IPS-18c (cell line): ENCODE data around the gene TP53I13.
A peak's percentile ranks its signal among the peaks of the same experiment; 100 is the strongest.
"Not testable (repeated sequence)": the region's sequence is repeated elsewhere in the genome, so short reads cannot be mapped to it uniquely, and the experiment has no call there.

Experiments used
- H3K4me3 ChIP-seq: 2 replicates; pipeline ENCODE4 v1.7.0; 2013; ENCODE audit warnings: low read depth, mild to moderate bottlenecking, low read length, moderate library complexity; ENCODE audit not compliant: insufficient read depth
- H3K9me3 ChIP-seq: one replicate; pipeline ENCODE4 v1.6.1; 2013; ENCODE audit warnings: mild to moderate bottlenecking, low read length, moderate library complexity; ENCODE audit not compliant: control insufficient read depth, insufficient read depth

Gene TP53I13

GRCh38 chr17:29568331-29569244 is at the start of gene TP53I13:
TP53I13 (plus strand) TSS chr17:29568701; CDS start chr17:29568759, 58 bp downstream.
- peaks cover 4% of the 10 kb centered on the region for H3K9me3 ChIP-seq
- peak within 1 kb of the TSS; percentile 84 for H3K4me3 ChIP-seq

GRCh38 chr17:29524692-29525091 is 43.8 kb upstream of the TP53I13 start:
- no peak overlapping the region for H3K4me3 ChIP-seq
- H3K9me3 ChIP-seq, result no peaks in the 10 kb centered on the region

GRCh38 chr17:29526322-29526721 is 42.2 kb upstream of the TP53I13 start:
- no peaks in the 10 kb centered on the region for H3K9me3 ChIP-seq
- H3K4me3 ChIP-seq, result no peak overlapping the region

- Histone ChIP-seq H3K9me3 (no peaks in the 10 kb centered on the region), H3K4me3 (no peak overlapping the region)
Observed at GRCh38 chr17:29533976-29534375, 34.5 kb upstream of the TP53I13 start.

GRCh38 chr17:29544066-29544465 is 24.4 kb upstream of the TP53I13 start:
- no peak overlapping the region for H3K4me3 ChIP-seq

GRCh38 chr17:29546085-29546484 is 22.4 kb upstream of the TP53I13 start:
- Histone ChIP-seq H3K9me3 (no peaks in the 10 kb centered on the region), H3K4me3 (no peak overlapping the region)

More at GRCh38 chr17:29544066-29544465, 24.4 kb upstream of the TP53I13 start:
- no peaks in the 10 kb centered on the region for H3K9me3 ChIP-seq

GRCh38 chr17:29546830-29547229 is 21.7 kb upstream of the TP53I13 start:
- H3K4me3 ChIP-seq, result no peak overlapping the region

GRCh38 chr17:29549177-29549923 is 19.2 kb upstream of the TP53I13 start:
- H3K9me3 ChIP-seq, result peaks cover 2% of the 10 kb centered on the region
- no peak overlapping the region for H3K4me3 ChIP-seq

More at GRCh38 chr17:29546830-29547229, 21.7 kb upstream of the TP53I13 start:
- H3K9me3 ChIP-seq, result no peaks in the 10 kb centered on the region

- Histone ChIP-seq H3K9me3 (peaks cover 2% of the 10 kb centered on the region), H3K4me3 (no peak overlapping the region)
Observed at GRCh38 chr17:29555840-29556239, 12.7 kb upstream of the TP53I13 start.

GRCh38 chr17:29557085-29557738 is 11.3 kb upstream of the TP53I13 start:
- Histone ChIP-seq H3K9me3 (peaks cover 2% of the 10 kb centered on the region), H3K4me3 (no peak overlapping the region)

GRCh38 chr17:29557739-29558116 is 10.8 kb upstream of the TP53I13 start:
- H3K9me3 ChIP-seq, result peaks cover 2% of the 10 kb centered on the region
- H3K4me3 ChIP-seq, result no peak overlapping the region

GRCh38 chr17:29558139-29558538 is 10.4 kb upstream of the TP53I13 start:
- H3K9me3 ChIP-seq, H3K4me3 ChIP-seq: not testable (repeated sequence)

- H3K9me3 ChIP-seq, result no peaks in the 10 kb centered on the region
- no peak overlapping the region for H3K4me3 ChIP-seq
Observed at GRCh38 chr17:29559640-29560039, 8.9 kb upstream of the TP53I13 start.

- Histone ChIP-seq H3K4me3 (no peak overlapping the region), H3K9me3 (no peaks in the 10 kb centered on the region)
Observed at GRCh38 chr17:29560316-29560715, 8.2 kb upstream of the TP53I13 start.

GRCh38 chr17:29561554-29562517 is 6.7 kb upstream of the TP53I13 start:
- no peak overlapping the region for H3K4me3 ChIP-seq
- no peaks in the 10 kb centered on the region for H3K9me3 ChIP-seq

GRCh38 chr17:29562615-29563014 is 5.9 kb upstream of the TP53I13 start:
- no peaks in the 10 kb centered on the region for H3K9me3 ChIP-seq
- no peak overlapping the region for H3K4me3 ChIP-seq

- Histone ChIP-seq H3K4me3 (no peak overlapping the region), H3K9me3 (peaks cover 2% of the 10 kb centered on the region)
Observed at GRCh38 chr17:29563816-29564215, 4.7 kb upstream of the TP53I13 start.
